DOHH2 (cell line): ENCODE data around the gene NAT9.
A peak's percentile ranks its signal among the peaks of the same experiment; 100 is the strongest.

Experiments used
- H3F3A ChIP-seq: fragments of 200-600 bp; sonication (generic), shearing (Covaris generic); 2 replicates; pipeline ENCODE4 v1.6.0; 2016; ENCODE audit warnings: antibody characterized with exemption, mild to moderate bottlenecking; ENCODE audit not compliant: control insufficient read depth, insufficient read depth
- H3K27ac ChIP-seq: fragments of 200-600 bp; sonication (generic); 2 replicates; pipeline ENCODE4 v1.5.1; 2014; ENCODE audit warnings: low read depth, mild to moderate bottlenecking, low read length, moderate library complexity
- H3K27me3 ChIP-seq: fragments of 200-600 bp; sonication (generic); 2 replicates; pipeline ENCODE4 v1.6.1; 2014; ENCODE audit warnings: mild to moderate bottlenecking, low read length, mixed read lengths; ENCODE audit not compliant: control insufficient read depth
- H3K36me3 ChIP-seq: fragments of 200-600 bp; sonication (generic); 2 replicates; pipeline ENCODE4 v1.6.1; 2014; ENCODE audit warnings: mild to moderate bottlenecking, low read length, moderate library complexity, mixed read lengths; ENCODE audit not compliant: control insufficient read depth
- H3K4me1 ChIP-seq: fragments of 200-600 bp; sonication (generic); 2 replicates; pipeline ENCODE4 v1.6.1; 2014; ENCODE audit warnings: mild to moderate bottlenecking, low read length, mixed read lengths; ENCODE audit not compliant: control insufficient read depth
- H3K4me2 ChIP-seq: fragments of 200-600 bp; sonication (generic); 2 replicates; pipeline ENCODE4 v1.6.0; 2014; ENCODE audit warnings: mild to moderate bottlenecking, low read length, moderate library complexity
- H3K4me3 ChIP-seq: fragments of 200-600 bp; sonication (generic); 2 replicates; pipeline ENCODE4 v1.5.1; 2014; ENCODE audit warnings: mild to moderate bottlenecking, low read length, mixed read lengths
- H3K79me2 ChIP-seq: fragments of 200-600 bp; sonication (generic); 2 replicates; pipeline ENCODE4 v1.6.1; 2014; ENCODE audit warnings: mild to moderate bottlenecking, low read length, mixed read lengths; ENCODE audit not compliant: control insufficient read depth
- H3K9me2 ChIP-seq: fragments of 200-600 bp; sonication (generic); replicated peaks from 2 replicates; pipeline ENCODE4 v1.6.1; 2014; ENCODE audit warnings: mild to moderate bottlenecking, low read length, mixed read lengths; ENCODE audit not compliant: control insufficient read depth
- H3K9me3 ChIP-seq: fragments of 200-600 bp; sonication (generic); 2 replicates; pipeline ENCODE4 v1.6.1; 2014; ENCODE audit warnings: antibody characterized with exemption, low read length, mixed read lengths; ENCODE audit not compliant: control insufficient read depth, insufficient read depth
- H4K20me1 ChIP-seq: fragments of 200-600 bp; sonication (generic); 2 replicates; pipeline ENCODE4 v1.6.0; 2014; ENCODE audit warnings: low read depth, mild to moderate bottlenecking, antibody characterized with exemption, low read length, moderate library complexity; ENCODE audit not compliant: control insufficient read depth, insufficient read depth
- EZH2phosphoT487 ChIP-seq: fragments of 200-600 bp; sonication (generic); IDR thresholded peaks from 2 replicates; pipeline ENCODE4 v1.6.1; 2017; ENCODE audit warnings: borderline replicate concordance, mild to moderate bottlenecking, antibody characterized with exemption, low read length, moderate library complexity, mixed read lengths
- TF ChIP-seq, protein P1 (sequence below): fragments of 200-600 bp; sonication (generic); IDR thresholded peaks from one replicate; pipeline ENCODE4 v1.5.1; 2014; ENCODE audit warnings: antibody characterized with exemption, mild to moderate bottlenecking, low read depth, low read length; ENCODE audit not compliant: poor library complexity, severe bottlenecking

The NAT9 gene

DNA sequence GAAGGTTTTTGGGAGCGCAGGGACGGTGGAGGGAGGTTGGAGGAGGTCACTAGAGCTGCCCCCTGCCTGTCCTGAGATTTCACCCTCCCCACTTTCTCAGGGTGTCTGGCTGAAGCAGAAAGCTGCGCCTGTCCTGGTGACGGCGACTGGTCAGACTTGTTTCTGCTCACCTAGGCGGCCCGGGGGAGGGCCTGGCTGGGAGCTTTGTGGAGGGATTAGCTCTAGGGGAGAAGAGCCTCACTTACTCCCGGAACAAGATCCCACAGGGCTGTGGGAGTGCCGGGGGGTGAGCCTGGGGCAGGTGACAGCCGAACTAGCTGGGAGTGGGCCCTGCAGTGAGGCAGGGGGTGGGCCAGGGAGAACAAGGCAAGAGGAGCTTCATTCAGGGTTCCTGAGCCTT is 16.2 kb downstream of the NAT9 start:
- peaks cover 29% of the 10 kb centered on the region for H4K20me1 ChIP-seq
- no peak overlapping the region for H3K4me2 ChIP-seq
- H3K27me3 ChIP-seq = no peaks in the 10 kb centered on the region
- peaks cover 51% of the 10 kb centered on the region for H3K79me2 ChIP-seq
- no peaks in the 10 kb centered on the region for H3K9me2 ChIP-seq
- H3K4me1 ChIP-seq = peaks cover 28% of the 10 kb centered on the region
- H3K36me3 ChIP-seq = no peaks in the 10 kb centered on the region
- no peaks in the 10 kb centered on the region for H3K9me3 ChIP-seq
- no peak overlapping the region for H3K27ac ChIP-seq
- H3F3A ChIP-seq = no peaks in the 10 kb centered on the region
- no peak for TF ChIP-seq EZH2phosphoT487
- TF ChIP-seq, protein P1, sequence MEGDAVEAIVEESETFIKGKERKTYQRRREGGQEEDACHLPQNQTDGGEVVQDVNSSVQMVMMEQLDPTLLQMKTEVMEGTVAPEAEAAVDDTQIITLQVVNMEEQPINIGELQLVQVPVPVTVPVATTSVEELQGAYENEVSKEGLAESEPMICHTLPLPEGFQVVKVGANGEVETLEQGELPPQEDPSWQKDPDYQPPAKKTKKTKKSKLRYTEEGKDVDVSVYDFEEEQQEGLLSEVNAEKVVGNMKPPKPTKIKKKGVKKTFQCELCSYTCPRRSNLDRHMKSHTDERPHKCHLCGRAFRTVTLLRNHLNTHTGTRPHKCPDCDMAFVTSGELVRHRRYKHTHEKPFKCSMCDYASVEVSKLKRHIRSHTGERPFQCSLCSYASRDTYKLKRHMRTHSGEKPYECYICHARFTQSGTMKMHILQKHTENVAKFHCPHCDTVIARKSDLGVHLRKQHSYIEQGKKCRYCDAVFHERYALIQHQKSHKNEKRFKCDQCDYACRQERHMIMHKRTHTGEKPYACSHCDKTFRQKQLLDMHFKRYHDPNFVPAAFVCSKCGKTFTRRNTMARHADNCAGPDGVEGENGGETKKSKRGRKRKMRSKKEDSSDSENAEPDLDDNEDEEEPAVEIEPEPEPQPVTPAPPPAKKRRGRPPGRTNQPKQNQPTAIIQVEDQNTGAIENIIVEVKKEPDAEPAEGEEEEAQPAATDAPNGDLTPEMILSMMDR = no peak
- H3K4me3 ChIP-seq = no peak overlapping the region

DNA sequence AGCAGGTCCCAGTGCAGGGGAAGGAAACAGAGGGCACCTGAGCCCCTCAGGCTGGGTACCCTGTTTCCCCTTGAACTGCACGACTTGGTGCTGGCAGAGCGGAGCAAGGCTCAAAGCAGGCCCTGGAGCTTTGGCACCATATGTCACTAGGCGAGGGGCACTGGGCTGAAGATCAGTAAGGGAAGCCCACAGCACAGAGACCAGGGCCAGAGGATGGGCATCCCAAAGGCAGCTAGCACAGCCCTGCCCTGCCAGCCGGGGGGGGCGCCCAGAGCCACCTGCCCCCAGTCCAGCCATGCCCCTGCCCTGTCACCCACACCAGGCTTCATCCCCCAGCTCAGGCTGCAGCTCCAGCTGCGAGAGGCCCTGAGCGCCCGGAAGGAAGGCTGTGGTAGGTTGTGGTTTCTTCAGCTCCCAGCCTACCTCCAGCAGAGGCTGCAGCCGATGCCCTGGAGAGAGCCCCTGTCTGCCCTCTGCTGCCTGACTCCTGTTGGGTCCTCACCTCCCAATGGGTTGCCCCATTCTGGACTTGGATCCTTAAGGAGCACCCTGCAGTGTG is 16.8 kb downstream of the NAT9 start:
- Histone ChIP-seq H3K4me2 (peak overlapping the region; percentile 38), H3K79me2 (peaks cover 56% of the 10 kb centered on the region), H3F3A (no peaks in the 10 kb centered on the region), H3K9me3 (no peaks in the 10 kb centered on the region), H3K9me2 (no peaks in the 10 kb centered on the region), H3K4me3 (no peak overlapping the region), H4K20me1 (peaks cover 29% of the 10 kb centered on the region), H3K27me3 (no peaks in the 10 kb centered on the region), H3K4me1 (peaks cover 28% of the 10 kb centered on the region), H3K36me3 (no peaks in the 10 kb centered on the region), H3K27ac (no peak overlapping the region)
- no peak for TF ChIP-seq EZH2phosphoT487
- TF ChIP-seq, protein P1 = no peak

DNA sequence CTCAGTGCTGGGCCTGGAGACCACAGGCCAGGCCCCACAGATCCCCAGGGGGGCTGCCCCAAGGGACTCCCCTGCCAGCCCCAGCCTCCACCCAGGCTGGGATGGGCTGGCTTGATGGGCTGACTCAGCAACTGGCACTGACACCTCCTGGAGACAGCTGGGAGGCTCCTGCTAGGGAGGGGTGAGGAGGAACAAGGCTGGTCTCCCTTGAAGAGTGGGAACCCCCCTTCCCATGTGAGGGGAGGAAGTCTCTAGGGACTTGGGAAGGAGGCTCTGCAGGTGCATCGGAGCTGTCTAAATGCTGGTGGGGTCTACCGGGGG is 17.3 kb downstream of the NAT9 start:
- H3K27ac ChIP-seq = no peak overlapping the region
- peaks cover 28% of the 10 kb centered on the region for H3K4me1 ChIP-seq
- no peaks in the 10 kb centered on the region for H3F3A ChIP-seq

More for the DNA sequence above, 17.3 kb downstream of the NAT9 start:
- peak overlapping the region; percentile 38 for H3K4me2 ChIP-seq
- peaks cover 56% of the 10 kb centered on the region for H3K79me2 ChIP-seq
- no peaks in the 10 kb centered on the region for H3K36me3 ChIP-seq
- no peaks in the 10 kb centered on the region for H3K9me2 ChIP-seq
- H3K27me3 ChIP-seq = no peaks in the 10 kb centered on the region
- no peak overlapping the region for H3K4me3 ChIP-seq
- peaks cover 29% of the 10 kb centered on the region for H4K20me1 ChIP-seq
- H3K9me3 ChIP-seq = no peaks in the 10 kb centered on the region
- TF ChIP-seq, protein P1 = no peak
- TF ChIP-seq EZH2phosphoT487 = no peak
